NCI-H345 treated with DMSO at 0.1 percent for 48 hours (cell line): ENCODE data around the gene LGALS1.
"Not testable (repeated sequence)": the region's sequence is repeated elsewhere in the genome, so short reads cannot be mapped to it uniquely, and the experiment has no call there.

Experiments used
- DNase-seq: peaks from one replicate; lab custom pipeline; 2025; ENCODE audit not compliant: unreplicated experiment; lab: John Stamatoyannopoulos, UW

Gene LGALS1

DNA sequence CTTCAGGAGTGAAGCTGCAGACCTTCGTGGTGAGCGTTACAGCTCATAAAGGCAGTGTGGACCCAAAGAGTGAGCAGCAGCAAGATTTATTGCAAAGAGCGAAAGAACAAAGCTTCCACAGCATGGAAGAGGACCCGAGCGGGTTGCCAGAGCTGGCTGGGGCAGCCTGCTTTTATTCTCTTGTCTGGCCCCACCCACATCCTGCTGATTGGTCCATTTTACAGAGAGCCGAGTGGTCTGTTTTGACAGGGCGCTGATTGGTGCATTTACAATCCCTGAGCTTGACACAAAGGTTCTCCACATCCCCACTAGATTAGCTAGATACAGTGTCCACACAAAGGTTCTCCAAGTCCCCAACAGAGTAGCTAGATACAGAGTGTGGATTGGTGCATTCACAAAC, 41.8 kb downstream of the LGALS1 start:
- not testable (repeated sequence) for DNase-seq

DNA sequence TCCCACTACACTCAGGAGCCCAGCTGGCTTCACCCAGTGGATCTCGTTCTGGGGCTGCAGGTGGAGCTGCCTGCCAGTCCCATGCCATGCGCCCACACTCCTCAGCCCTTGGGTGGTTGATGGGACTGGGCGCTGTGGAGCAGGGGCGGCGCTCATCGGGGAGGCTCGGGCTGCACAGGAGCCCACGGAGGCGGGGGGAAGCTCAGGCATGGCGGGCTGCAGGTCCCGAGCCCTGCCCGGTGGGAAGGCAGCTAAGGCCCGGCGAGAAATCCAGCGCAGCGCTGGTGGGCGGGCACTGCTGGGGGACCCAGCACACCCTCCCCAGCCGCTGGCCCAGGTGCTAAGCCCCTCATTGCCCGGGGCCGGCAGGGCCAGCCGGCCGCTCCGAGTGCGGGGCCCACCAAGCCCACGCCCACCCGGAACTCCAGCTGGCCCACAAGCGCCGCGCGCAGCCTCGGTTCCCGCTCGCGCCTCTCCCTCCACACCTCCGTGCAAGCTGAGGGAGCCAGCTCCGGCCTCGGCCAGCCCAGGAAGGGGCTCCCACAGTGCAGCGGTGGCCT, 42.4 kb downstream of the LGALS1 start:
- DNase-seq, result not testable (repeated sequence)

DNA sequence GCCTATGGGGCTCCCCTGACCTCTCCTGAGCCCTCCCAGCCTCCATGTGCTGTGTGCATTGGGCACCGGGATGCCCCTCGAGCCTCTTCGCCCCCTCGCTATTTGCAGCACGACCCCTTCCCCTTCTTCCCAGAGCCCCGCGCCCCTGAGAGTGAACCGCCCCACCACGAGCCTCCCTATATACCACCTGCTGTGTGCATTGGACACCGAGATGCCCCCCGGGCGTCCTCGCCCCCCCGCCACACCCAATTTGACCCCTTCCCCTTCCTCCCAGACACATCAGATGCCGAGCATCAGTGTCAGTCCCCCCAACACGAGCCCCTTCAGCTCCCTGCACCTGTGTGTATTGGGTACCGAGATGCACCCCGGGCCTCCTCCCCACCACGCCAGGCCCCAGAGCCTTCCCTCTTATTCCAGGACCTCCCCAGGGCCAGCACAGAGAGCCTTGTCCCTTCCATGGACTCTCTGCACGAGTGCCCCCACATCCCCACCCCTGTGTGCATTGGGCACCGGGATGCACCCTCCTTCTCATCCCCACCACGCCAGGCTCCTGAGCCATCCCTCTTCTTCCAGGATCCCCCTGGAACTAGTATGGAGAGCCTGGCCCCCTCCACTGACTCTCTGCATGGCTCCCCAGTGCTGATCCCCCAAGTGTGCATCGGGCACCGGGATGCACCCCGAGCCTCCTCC, 50.3 kb downstream of the LGALS1 start:
- no peak for DNase-seq

DNA sequence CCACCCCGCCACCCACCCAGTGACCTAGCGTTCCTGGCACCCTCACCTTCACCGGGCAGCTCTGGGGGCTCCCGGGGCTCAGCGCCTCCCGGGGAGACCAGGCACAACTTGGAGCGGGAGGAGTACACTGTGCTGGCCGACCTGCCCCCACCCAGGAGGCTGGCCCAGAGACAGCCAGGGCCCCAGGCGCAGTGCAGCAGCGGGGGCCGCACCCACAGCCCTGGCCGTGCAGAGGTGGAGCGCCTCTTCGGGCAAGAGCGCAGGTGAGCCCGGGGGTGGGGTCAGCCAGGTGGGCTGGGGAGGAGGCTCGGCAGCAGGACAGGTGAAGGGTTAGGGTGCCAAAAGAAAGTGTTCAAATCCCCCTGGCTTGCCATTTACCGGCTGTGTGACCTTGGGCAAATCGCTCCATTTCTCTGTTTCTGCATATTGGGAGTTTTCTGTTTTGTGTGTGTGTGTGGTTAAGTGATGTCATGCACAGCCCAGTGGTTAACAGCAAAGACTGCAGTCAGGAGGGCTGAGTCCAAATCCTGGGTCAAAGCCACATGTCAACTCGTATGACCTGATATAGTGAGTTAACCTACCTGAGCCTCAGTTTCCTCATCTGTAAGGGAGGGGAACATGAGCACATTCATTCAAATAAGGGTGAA, 50.9 kb downstream of the LGALS1 start:
- DNase-seq, result no peak

DNA sequence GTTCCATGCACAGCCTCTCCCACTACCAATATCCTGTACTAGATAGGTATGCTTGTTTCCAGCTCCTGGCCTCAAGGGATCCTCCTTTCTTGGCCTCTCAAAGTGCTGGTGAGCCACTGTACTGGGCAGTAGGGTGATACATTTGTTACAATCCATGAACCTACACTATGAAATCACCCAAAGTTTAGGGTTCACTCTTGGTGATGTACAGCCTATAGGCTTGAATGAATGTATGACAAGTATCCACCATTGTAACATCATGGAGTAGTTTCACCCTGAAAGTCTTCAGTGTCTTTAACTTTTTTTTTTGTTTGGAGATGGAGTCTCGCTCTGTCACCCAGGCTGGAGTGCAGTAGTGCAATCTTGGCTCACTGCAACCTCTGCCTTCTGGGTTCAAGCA, 53.2 kb downstream of the LGALS1 start:
- DNase-seq, result no peak
